AG04450 (cell line): Measurements from ENCODE around the gene CFAP47. TPM values are rescaled to one million over a fixed set of nuclear protein-coding genes. Genes with fewer than 3 reads are reported as not detected.
"Not testable (repeated sequence)": the region's sequence is repeated elsewhere in the genome, so short reads cannot be mapped to it uniquely, and the experiment has no call there.

Experiments used
- CTCF ChIA-PET: fragments of 300-600, 350-600 bp; formaldehyde crosslinking; extraction: SDS; loops from one replicate; lab custom pipeline; 2022; ENCODE audit warnings: antibody characterized with exemption, inconsistent platforms; lab: Charles Lee
- POLR2A ChIA-PET: fragments of 350-600 bp; formaldehyde crosslinking; extraction: SDS; loops from one replicate; lab custom pipeline; 2021; ENCODE audit warnings: antibody characterized with exemption, inconsistent platforms; lab: Yijun Ruan, JAX
- DNase-seq: peaks from one replicate; pipeline ENCODE4 v3.0.0-alpha.2; 2011; ENCODE audit warnings: low read depth, low spot score
- H3K27ac ChIP-seq: one replicate; pipeline ENCODE4 v1.5.1; 2012; ENCODE audit warnings: low read depth, low read length, control low read depth
- H3K27me3 ChIP-seq: one replicate; pipeline ENCODE4 v1.6.0; 2012; ENCODE audit warnings: low read length; ENCODE audit not compliant: control insufficient read depth, insufficient read depth
- H3K4me3 ChIP-seq: 2 replicates; pipeline ENCODE4 v1.5.1; 2011; ENCODE audit warnings: mild to moderate bottlenecking, low read depth, low read length, control low read depth
- H3K9me3 ChIP-seq: 2 replicates; pipeline ENCODE4 v1.5.1; 2012; ENCODE audit warnings: low read length; ENCODE audit not compliant: control insufficient read depth, insufficient read depth
- CTCF ChIP-seq: IDR thresholded peaks from 2 replicates; pipeline ENCODE4 v1.5.1; 2011; ENCODE audit warnings: low read depth, low read length, control low read depth, inconsistent platforms
- polyA plus RNA-seq: library from polyadenylated mRNA; depleted of rRNA; stranded (reverse); fragments of >200 nt; gene quantifications from 2 replicates; pipeline ENCODE4 v1.2.3, GENCODE V29; 2011

Gene CFAP47
- polyA plus RNA-seq, 1 experiment: not detected

- TF ChIP-seq CTCF: no peak
- no peak for DNase-seq
- POLR2A ChIA-PET: no interaction called here
- Histone ChIP-seq H3K9me3 (no peaks in the 10 kb centered on the region), H3K27me3 (no peaks in the 10 kb centered on the region), H3K27ac (no peak overlapping the region), H3K4me3 (no peak overlapping the region)
- CTCF ChIA-PET: no interaction called here
Measured at GRCh38 chrX:36083256-36083655, 163.7 kb downstream of the CFAP47 start.

GRCh38 chrX:36087366-36087765 is 167.8 kb downstream of the CFAP47 start:
- Histone ChIP-seq H3K4me3 (no peak overlapping the region), H3K9me3 (no peaks in the 10 kb centered on the region), H3K27me3 (no peaks in the 10 kb centered on the region), H3K27ac (no peak overlapping the region)
- no peak for TF ChIP-seq CTCF
- ChIA-PET POLR2A (no interaction called here), CTCF (no interaction called here)
- DNase-seq: no peak

- POLR2A ChIA-PET, CTCF ChIA-PET, H3K4me3 ChIP-seq, H3K27ac ChIP-seq, H3K9me3 ChIP-seq, DNase-seq, H3K27me3 ChIP-seq: not testable (repeated sequence)
Measured at GRCh38 chrX:36088939-36089338, 169.4 kb downstream of the CFAP47 start.

- DNase-seq: no peak
- no peak for TF ChIP-seq CTCF
- H3K9me3 ChIP-seq: no peaks in the 10 kb centered on the region
- H3K27ac ChIP-seq: no peak overlapping the region
- H3K4me3 ChIP-seq: no peak overlapping the region
- ChIA-PET POLR2A (no interaction called here), CTCF (no interaction called here)
- no peaks in the 10 kb centered on the region for H3K27me3 ChIP-seq
Measured at GRCh38 chrX:36102425-36102824, 182.9 kb downstream of the CFAP47 start.

- no peak for DNase-seq
- Histone ChIP-seq H3K4me3 (no peak overlapping the region), H3K9me3 (peaks cover 3% of the 10 kb centered on the region; the same call in 1 of the 2 replicates), H3K27ac (no peak overlapping the region), H3K27me3 (no peaks in the 10 kb centered on the region)
- CTCF ChIA-PET: no interaction called here
- no peak for TF ChIP-seq CTCF
- POLR2A ChIA-PET: no interaction called here
Measured at GRCh38 chrX:36116222-36116621, 196.7 kb downstream of the CFAP47 start.

- no peak overlapping the region for H3K4me3 ChIP-seq
- no peak for TF ChIP-seq CTCF
- H3K9me3 ChIP-seq: no peaks in the 10 kb centered on the region
- ChIA-PET POLR2A (no interaction called here), CTCF (no interaction called here)
- no peak overlapping the region for H3K27ac ChIP-seq
- DNase-seq: no peak
- H3K27me3 ChIP-seq: no peaks in the 10 kb centered on the region
Measured at GRCh38 chrX:36159254-36159653, 239.7 kb downstream of the CFAP47 start.
